Activated CD8-positive, alpha-beta memory T cell treated with anti-CD3 and anti-CD28 coated beads for 4 hours (primary cell): Measurements from ENCODE around the gene MTFR2.

Source experiments
- DNase-seq, 2 donors: peaks; one replicate each; pipeline ENCODE4 v3.0.0-alpha.2; 2020; ENCODE audit warnings: low read depth in 2 of 2

The MTFR2 gene

DNA sequence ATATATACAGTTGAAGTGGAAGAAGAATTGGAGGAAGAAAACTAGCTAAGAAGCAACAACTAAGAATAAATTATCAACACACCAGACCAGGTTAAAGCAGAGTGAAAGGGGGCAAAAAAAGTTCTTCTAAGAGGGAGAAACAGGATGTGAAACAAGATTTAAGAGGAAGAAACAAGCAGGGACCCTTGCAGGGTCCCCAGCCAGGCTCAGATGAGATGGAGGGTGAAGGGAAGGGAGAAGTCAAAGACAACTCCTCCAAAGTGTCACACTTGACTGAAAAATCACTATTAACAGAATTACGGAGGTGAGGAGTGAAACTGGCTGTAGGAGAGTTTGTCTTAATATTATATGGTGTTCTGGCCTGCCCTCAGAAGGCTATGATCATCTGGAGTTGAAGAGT lies 65.4 kb downstream of the MTFR2 start:
- no peak for DNase-seq

DNA sequence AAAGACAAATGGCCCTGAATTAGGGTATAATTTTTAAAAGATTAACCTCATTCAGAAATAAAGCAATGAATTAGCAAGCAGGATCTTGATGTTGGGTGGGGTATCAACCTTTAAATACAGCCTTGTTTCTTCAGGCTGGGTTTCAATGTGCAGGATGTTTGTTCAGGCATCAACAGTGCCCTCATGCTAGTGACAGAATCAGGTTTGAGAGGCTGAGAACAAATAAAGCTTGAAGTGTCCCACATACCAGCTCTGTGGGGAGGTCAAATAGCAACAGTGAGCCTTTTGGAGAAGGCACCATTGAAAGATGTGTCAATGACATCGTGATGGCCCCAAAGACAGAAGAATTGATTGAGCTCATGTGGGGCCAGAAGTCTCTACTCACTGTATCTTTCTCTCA lies 68.2 kb downstream of the MTFR2 start:
- no peak for DNase-seq

DNA sequence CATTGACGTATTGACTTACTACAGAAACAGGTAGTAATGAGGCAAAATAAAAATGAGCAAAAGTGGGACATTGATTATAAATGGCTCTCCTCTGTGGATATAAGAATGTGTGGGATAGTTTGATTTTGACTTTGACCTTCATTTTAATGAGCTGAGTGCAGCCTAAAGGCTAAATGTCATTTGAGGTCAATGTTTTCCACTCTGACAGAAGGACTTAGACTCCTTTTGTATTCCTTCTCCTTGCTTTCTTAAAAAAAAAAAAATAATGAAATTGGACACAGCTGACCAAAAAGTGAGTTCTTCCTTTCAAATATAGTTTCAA lies 68.6 kb downstream of the MTFR2 start:
- DNase-seq, result no peak
